RWPE2 (cell line): Measurements from ENCODE around the gene SIGLEC10.
A peak's percentile ranks its signal among the peaks of the same experiment; 100 is the strongest.

Experiments
- ATAC-seq: fragments of 200-7000 bp; cut with Tn5 transposase; 3 replicates; pipeline ENCODE4 v1.9.1; 2021; ENCODE audit warnings: low read depth
- DNase-seq: peaks from one replicate; pipeline ENCODE4 v3.0.0-alpha.2; 2020; ENCODE audit warnings: low spot score
- H3K27ac ChIP-seq: fragments of 450-650 bp; 2 replicates; pipeline ENCODE4 v1.5.1; 2017; ENCODE audit warnings: mild to moderate bottlenecking; ENCODE audit not compliant: poor library complexity, severe bottlenecking
- H3K27me3 ChIP-seq: fragments of 250-450 bp; sonication (Bioruptor Pico); 2 replicates; pipeline ENCODE4 v1.5.1; 2021; ENCODE audit warnings: mild to moderate bottlenecking, moderate library complexity; ENCODE audit not compliant: insufficient read depth, poor library complexity, severe bottlenecking
- H3K36me3 ChIP-seq: fragments of 250-450 bp; sonication (Bioruptor Pico); 2 replicates; pipeline ENCODE4 v1.5.1; 2020; ENCODE audit warnings: low read depth, mild to moderate bottlenecking, moderate library complexity
- H3K4me1 ChIP-seq: fragments of 250-450 bp; sonication (Bioruptor Pico); 2 replicates; pipeline ENCODE4 v1.5.1; 2021; ENCODE audit warnings: mild to moderate bottlenecking, moderate library complexity; ENCODE audit not compliant: insufficient read depth, poor library complexity, severe bottlenecking
- H3K4me3 ChIP-seq: fragments of 250-450 bp; sonication (Bioruptor Pico); 2 replicates; pipeline ENCODE4 v1.5.1; 2021; ENCODE audit warnings: mild to moderate bottlenecking, moderate library complexity; ENCODE audit not compliant: severe bottlenecking
- H3K9me3 ChIP-seq: fragments of 250-450 bp; sonication (Bioruptor Pico); 2 replicates; pipeline ENCODE4 v1.5.1; 2021; ENCODE audit warnings: mild to moderate bottlenecking, moderate library complexity; ENCODE audit not compliant: severe bottlenecking
- TF ChIP-seq, protein P1 (sequence below): fragments of 450-650 bp; IDR thresholded peaks from one replicate; pipeline ENCODE4 v1.5.1; 2017; ENCODE audit warnings: mild to moderate bottlenecking, moderate library complexity; ENCODE audit not compliant: poor library complexity, severe bottlenecking

SIGLEC10 gene

GRCh38 chr19:51365965-51366388 is 51.5 kb downstream of the SIGLEC10 start, which contains the start of gene ETFB:
Gene ETFB, minus strand, starts transcription at chr19:51366388. Its CDS starts 62 bp downstream, at chr19:51366326.
- Histone ChIP-seq H3K36me3 (no peaks in the 10 kb centered on the region), H3K27ac (peak within 1 kb of the TSS; percentile 76), H3K9me3 (no peaks in the 10 kb centered on the region), H3K4me3 (peak within 1 kb of the TSS; percentile 52), H3K4me1 (peaks cover 17% of the 10 kb centered on the region), H3K27me3 (no peaks in the 10 kb centered on the region)
- TF ChIP-seq, protein P1, sequence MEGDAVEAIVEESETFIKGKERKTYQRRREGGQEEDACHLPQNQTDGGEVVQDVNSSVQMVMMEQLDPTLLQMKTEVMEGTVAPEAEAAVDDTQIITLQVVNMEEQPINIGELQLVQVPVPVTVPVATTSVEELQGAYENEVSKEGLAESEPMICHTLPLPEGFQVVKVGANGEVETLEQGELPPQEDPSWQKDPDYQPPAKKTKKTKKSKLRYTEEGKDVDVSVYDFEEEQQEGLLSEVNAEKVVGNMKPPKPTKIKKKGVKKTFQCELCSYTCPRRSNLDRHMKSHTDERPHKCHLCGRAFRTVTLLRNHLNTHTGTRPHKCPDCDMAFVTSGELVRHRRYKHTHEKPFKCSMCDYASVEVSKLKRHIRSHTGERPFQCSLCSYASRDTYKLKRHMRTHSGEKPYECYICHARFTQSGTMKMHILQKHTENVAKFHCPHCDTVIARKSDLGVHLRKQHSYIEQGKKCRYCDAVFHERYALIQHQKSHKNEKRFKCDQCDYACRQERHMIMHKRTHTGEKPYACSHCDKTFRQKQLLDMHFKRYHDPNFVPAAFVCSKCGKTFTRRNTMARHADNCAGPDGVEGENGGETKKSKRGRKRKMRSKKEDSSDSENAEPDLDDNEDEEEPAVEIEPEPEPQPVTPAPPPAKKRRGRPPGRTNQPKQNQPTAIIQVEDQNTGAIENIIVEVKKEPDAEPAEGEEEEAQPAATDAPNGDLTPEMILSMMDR = no peak
- ATAC-seq (no peak), DNase-seq (no peak)

DNA sequence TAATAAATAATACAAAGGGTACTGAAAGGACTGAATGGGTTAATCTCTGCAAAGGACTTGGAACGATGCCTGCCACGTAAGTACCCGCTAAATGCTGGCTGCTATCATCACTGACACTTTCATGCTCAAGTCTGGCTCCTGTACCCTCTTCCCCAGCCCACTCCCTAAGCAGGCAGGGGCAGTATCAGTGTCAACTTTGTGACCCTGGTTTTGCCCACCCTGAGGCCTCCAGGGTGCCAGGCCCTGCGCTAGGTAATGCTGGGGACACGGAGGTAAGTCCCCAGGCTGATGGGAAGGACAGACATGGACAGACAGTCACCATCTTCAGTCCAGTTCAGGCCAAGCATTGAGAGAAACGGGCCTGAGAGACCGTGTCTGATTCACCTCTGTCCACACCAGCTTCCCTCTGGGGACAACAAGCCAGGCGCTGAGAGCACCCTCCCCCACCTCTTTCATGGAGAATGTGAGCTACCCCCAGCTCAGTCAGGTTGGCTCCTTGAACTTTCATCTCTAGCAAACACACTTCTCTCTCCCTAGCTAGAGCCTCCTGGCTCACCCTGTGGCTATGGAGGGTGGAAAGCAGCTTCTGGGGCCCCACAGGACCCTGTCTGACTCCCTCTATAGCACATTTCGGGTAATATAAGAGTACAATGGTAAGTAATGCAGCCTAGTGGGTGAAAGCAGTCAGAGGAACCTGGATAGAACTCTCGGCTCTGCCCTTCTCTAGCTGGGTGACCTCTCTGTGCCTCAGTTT is 52.1 kb downstream of the SIGLEC10 start:
- peaks cover 17% of the 10 kb centered on the region for H3K4me1 ChIP-seq
- peak overlapping the region; percentile 76 for H3K27ac ChIP-seq
- peak overlapping the region; percentile 52 for H3K4me3 ChIP-seq

DNA sequence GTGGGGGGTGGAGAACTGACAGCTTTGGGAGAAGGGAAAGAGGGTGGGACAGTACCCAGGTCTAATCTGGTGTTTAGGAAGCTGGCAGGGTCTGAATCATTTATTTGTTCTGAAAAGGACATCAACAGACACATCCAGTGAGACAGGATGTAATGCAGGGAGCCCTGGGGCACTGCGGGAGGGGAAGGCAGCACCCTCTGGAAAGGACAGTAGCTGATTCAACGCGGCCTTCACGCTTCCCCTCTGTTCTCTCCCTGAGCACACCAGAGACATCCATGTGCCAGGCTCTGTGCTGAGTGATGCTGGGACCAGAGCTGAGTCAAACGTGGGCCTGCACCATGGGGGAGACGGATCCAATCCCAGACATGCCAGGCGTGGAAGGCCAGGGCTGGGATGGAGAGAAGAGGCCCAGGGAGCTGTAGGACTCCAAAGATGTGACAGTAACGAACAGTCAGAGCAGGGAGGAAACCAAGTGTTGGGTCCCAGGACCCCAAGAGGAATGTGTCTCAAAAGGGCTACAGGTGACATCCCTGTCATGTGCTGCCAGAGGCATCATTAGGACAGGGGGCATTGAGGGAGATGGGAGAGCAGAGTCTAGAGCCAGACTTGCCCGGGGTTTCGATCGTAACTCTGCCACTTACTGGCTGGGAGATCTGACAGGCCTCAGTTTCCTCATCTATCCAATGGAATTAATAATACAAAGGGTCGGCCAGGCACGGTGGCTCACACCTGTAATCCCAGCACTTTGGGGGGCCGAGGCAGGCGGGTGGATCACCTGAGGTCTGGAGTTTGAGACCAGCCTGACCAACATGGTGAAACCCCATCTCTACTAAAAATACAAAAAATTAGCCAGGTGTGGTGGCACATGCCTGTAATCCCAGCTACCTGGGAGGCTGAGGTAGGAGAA is 53.0 kb downstream of the SIGLEC10 start:
- Histone ChIP-seq H3K27me3 (no peaks in the 10 kb centered on the region), H3K27ac (peak overlapping the region; percentile 76), H3K9me3 (no peaks in the 10 kb centered on the region), H3K4me3 (no peak overlapping the region), H3K4me1 (peaks cover 23% of the 10 kb centered on the region), H3K36me3 (no peaks in the 10 kb centered on the region)
- DNase-seq (no peak), ATAC-seq (peak; percentile 24)
- TF ChIP-seq, protein P1 = no peak

More for the DNA sequence above, 52.1 kb downstream of the SIGLEC10 start:
- Histone ChIP-seq H3K36me3 (no peaks in the 10 kb centered on the region), H3K9me3 (no peaks in the 10 kb centered on the region), H3K27me3 (no peaks in the 10 kb centered on the region)
- DNase-seq = no peak
- no peak for ATAC-seq
- TF ChIP-seq, protein P1 = no peak

GRCh38 chr19:51361239-51361638 is 56.2 kb downstream of the SIGLEC10 start:
- Histone ChIP-seq H3K27me3 (no peaks in the 10 kb centered on the region), H3K36me3 (no peaks in the 10 kb centered on the region), H3K4me1 (peaks cover 24% of the 10 kb centered on the region), H3K4me3 (no peak overlapping the region), H3K9me3 (no peaks in the 10 kb centered on the region), H3K27ac (no peak overlapping the region)
- TF ChIP-seq, protein P1 = no peak
- DNase-seq = no peak
- ATAC-seq = no peak
